HG02678 (cell line): ENCODE results near the gene SLC37A3.

Source experiments
- ATAC-seq: cut with Tn5 transposase; IDR thresholded peaks from one replicate; pipeline ENCODE4 v1.9.1; 2021; ENCODE audit warnings: mild to moderate bottlenecking, moderate library complexity; ENCODE audit not compliant: unreplicated experiment

SLC37A3 gene

DNA sequence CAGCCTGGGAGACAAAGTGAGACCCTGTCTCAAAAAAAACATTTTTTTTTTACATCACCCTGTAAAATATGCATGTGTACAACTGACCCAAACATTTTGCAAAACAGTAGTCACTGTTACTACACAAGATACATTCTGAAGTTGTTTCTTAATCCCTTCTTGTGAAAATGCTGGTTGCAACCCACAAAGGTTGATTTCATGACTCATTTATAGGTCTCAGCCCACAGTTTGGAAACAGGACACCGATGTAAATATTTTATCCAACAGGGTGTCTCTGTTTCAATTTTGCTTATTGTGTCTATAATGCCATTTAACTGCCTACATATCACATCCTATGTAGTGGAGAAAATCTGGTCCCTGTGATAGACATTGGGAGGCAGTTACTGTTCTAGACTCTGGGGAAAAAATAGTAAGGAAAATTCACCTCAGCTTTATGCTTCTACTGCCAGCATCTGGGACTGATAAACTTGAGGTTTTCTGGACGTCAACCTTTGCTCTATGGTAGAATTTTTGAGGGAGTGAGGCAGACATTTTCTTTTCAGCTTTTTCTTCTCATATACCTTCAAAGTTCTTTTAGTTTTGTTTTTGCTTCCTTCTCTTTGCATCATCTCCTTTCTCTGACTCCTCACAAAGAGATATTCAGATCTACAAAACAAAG, 4.0 kb upstream of the SLC37A3 start:
- ATAC-seq, result no peak

DNA sequence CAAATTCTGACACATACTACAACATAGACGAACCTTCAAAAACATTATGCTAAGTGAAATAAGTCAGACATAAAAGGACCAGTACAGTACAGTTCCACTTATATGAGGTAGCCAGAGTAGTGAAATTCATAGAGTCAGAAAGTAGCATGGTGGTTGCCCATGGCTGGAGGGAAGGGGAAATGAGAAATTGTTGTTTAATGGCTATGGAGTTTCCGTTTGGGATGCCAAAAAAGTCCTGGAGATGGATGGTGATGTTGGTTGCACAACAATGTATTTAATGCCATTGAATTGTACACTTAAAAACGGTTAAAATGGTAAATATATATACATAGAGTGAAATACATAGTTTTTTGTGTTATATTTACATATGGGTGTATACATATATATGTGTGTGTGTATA, 2.1 kb upstream of the SLC37A3 start:
- ATAC-seq, result no peak

DNA sequence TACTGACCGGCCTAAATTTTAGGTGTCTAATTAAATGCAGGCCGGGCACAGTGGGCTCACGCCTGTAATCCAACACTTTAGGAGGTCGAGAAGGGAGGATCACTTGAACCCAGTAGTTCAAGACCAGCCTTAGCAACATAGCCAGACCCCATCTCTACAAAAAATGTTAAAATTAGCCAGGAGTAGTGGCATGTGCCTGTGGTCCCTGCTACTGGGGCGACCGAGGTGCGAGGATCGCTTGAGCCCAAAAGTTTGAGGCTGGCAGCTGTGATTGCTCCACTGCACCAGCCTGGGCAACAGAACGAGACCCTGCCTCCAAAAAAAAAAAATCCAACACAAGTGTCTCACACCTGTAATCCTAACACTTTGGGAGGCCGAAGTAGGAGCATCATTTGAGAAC, 491 bp upstream of the SLC37A3 start:
- ATAC-seq, result no peak

DNA sequence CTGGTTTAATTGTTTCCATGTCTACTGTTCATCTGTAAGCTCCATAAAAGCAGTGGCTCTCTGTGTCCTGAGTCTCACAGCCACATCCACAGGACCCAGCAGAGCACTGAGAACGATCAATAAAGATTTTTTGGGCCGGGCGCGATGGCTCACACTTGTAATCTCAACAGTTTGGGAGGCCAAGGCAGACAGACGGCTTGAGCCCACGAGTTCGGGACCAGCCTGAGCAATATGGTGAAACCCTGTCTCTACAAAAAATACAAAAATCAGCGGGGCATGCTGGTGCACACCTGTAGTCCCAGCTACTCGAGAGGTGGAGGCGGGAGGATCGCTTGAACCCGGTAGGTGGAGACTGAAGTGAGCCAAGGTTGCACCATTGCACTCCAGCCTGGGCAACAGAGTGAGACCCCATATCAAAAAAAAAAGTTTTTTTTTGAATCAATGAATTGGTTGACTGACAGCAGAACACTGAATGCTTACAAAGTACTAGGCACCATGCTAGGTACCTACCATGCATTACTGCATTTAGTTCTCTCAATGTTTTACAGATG, 4.5 kb downstream of the SLC37A3 start:
- no peak for ATAC-seq

DNA sequence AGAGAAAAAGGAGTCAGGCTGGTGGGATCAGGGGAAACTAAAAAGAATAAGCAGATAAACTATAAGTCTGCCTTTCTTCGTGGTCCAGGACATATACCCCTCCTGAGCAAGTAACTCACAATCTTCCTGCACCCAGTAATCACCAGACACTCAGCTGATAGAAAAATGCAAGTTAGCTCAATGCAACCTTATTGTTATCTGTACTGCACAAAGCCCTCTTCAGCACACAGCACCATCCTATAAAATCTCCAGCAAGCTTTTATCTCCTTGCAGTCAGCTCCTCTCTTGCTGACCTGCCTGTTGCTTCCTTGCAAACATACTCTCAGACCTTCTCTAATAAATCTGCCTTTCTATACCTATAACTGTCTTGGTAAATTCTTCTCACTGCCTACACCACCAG, 6.7 kb downstream of the SLC37A3 start:
- no peak for ATAC-seq

DNA sequence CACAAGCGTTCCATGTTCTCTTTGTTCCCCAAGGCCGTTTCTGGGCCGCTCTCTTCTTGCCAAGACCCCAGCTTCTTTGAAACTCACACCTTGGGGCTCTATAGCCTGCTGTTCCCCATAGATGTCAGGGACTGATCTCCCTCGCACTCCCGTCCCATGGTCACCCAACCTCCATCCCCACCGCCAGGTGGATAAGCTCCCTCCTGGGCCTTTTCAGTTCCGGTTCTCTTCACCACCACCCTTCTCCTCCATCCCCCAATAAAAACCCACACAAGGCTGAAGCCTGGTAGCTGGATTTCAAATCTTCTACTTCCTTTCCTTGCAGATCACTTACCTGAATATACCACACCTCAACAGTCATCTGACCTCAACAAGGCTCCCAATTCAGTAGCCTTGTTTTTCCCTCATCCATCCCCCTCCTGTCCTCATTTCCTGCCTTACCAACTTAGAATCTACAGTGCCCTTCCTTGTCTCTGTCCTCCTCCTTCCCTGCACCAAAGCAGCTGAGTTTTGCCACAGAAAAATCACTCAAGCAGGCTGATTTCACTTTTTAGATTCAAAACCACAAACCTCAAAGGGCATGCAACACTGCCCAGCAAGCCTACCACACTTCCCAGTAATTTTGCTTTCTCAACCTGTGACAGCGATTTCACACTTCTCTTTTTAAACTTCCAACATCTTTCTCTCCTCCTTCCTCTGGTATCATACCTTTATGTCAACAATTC, 7.7 kb downstream of the SLC37A3 start:
- ATAC-seq, result peak; percentile 79

DNA sequence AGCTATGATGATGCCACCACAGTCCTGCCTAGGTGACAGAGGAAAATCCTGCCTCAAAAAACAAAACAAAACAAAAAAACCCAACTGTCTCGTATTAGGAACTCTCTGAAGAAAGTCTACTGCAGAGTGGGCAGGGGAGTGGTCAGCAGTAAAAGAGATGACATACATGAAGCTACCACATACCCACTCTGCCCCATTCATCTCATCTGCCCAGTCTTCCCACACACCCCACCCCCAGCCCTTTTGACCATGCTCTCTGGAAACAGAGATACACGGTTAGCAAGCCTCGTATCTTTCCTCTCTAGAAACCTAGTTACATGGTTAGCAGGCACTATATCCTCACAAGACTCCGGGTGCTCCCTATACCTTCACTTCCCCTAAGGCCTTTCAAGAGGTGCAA, 8.3 kb downstream of the SLC37A3 start:
- ATAC-seq, result no peak

DNA sequence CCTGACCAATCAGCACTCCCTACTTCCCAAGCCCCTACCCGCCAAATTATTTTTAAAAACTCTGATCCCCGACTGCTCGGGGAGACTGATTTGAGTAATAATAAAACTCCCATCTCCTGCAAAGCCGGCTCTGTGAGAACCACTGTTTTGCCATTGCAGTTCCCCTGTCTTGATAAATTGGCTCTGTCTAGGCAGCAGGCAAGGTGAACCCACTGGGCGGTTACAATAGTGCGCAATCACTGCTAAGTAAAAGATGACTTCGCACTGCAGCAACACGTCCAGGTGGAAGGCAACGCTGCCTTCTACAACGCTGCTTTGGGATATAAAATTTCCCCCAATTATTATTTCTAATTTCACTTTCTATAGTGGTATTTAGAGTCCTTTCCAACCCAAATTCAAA, 8.9 kb downstream of the SLC37A3 start:
- no peak for ATAC-seq

DNA sequence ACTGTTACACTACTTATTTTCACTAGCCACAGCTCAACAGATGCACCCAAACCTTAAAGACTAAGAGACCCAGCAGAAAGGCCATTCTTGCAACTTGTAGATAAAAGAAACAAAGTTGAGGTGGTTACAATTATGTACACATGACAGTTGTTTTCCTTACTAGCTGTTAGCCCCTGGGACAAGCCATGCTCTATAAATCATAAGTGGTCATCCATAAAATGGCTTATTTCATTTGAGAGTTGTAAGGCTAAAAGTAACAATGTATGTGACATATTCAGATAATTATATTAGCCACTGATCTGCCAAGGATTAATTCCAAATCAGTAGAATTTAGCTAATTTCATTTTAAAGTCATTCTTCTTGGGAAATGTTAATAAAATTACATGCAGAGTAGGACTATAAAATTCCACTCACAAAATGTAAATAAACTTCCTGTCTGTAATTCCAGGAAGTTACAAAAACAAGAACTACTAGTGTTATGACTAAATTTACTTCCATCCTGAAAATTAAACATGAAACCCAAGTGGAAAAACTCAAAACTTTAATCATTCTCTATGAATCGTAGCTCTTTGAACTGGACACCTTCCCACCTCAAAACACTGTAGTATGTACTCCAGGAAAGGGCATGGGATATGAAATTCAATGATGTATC, 13.3 kb downstream of the SLC37A3 start:
- no peak for ATAC-seq

DNA sequence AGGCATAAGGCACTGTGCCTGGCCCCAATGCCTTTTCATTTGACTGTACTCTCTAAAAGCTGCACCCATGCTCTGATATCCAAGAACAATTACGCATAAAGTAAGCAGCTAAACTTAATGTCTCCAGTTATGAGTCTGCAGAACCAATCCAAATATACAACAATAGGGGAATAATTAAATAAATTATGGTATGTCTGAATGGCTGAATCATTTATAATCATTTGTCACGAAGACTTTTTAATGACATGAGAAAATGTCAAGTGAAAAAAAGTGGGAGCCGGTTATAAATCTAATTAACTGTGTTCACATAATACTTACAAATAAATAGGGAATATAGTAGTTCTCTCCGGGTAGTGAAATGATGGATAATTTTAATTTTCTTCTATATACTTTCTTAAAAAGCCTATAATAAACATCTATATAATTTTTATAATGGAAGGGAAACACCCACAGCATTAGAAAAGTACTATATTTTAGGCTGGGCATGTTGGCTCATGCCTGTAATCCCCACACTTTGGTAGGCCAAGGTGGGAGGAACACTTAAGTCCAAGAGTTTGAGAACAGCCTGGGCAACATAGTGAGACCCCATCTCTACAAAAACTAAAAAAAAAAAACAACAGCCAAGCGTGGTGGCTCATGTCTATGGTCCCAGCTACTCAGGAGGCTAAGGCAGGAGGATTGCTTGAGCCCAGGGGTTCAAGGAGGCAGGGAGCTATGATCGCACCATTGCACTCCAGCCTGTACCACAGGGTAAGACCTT, 14.2 kb downstream of the SLC37A3 start:
- no peak for ATAC-seq

DNA sequence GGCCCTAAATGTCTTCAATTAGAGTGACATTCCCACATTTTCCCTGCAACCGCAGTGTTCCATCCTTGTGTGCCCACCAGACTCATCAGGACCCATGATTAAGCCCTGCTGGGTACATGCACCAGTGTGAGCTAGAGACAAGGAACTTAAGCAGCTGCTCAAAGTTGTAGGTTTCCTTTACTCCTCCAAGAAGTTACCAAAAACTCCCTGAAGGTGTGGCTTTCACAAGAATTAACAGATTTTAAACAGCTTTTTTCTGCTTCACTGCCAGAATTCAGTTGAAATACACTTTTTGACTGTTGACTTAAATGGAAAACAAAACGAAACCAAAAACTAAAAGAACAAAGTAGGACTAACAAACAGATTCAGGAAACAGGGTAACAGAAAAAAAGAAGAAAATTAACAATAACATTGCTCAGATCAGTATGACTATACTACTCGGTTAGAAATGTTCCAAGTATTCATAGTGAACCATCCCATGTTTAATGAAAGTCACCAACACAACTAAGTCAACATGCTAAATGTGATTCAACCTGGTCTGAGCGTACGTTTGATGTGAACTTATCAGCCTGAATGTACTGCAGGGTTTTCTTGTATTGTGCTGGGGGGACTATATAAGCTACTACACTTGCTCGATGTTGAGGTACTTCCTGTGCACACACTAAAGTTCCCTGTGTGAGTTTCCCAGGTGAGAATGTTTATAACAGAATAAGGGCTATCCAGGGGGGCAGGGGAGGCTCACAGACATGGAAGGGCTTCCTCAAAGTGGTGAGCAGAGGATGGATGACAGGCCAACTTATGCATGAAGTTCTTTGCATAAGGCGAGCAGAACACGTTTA, 22.2 kb downstream of the SLC37A3 start:
- ATAC-seq, result no peak

DNA sequence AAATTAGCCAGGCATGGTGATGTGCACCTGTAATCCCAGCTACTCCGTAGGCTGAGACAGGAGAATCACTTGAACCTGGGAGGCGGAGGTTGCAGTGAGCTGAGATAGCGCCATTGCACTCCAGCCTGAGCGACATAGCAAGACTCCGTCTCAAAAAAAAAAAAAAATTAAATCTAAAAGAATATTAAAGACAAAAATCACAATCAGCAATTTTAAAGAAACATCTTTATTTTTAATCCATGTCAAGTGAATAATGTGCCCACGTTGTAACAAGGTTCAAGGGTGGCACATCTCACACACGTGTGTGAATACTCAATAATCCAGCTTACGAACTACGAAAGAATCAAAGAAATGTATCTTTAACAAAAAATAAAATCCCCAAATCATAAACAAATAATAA, 23.0 kb downstream of the SLC37A3 start:
- no peak for ATAC-seq

DNA sequence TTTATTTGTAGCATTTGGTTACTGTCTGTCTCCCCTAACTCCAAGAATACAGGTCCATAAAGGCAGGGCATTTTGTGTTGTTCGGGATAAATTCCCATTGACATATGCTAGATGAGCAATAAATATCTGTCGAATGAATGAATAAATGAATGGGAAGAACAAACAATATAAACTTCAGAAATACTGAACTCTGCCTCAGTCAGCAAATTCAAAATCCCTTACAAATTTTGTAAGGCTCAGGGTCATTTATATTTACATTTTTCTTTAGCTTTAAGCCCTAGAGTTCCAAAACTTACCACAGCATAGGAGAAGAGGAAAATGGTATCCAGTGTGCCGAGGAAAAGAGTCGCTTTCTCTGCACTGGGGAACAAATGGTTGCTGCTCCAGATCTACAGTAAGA, 29.0 kb downstream of the SLC37A3 start:
- no peak for ATAC-seq

DNA sequence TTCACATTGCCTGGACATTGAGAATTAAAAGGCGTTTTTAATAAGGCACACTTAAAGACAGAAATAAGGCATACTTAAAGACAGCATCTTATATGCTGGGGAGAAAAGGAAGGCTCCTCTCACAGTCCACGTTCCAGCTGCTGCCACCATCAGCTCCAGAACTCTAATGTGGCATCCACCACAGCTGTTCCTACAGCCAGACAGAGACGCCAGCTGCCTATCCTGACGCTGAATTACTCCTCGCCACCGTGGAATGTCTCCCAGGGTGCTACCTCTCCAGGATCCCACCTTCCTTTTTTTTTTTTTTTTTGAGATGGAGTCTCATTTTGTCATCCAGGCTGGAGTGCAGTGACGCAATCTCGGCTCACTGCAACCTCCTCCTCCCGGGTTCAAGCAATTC, 30.8 kb downstream of the SLC37A3 start:
- ATAC-seq, result no peak

DNA sequence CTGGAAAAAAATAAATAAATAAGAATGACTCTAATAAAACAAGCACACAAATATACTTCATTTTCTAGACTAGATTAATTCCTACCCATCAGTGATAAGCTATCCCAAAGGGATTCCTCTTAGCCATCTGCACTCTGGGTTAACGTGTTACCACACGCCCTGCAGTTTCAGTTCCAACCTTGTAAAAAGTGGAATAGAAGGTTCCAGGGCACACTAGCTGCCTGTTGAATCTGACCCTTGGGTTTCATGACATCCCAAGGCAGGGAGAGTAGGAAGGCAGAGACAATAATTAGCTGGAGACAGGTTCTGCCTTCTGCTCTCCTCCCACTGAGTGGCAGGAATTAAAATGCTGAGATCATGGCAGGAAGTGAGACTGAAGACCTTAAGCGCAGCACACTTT, 33.5 kb downstream of the SLC37A3 start:
- no peak for ATAC-seq

DNA sequence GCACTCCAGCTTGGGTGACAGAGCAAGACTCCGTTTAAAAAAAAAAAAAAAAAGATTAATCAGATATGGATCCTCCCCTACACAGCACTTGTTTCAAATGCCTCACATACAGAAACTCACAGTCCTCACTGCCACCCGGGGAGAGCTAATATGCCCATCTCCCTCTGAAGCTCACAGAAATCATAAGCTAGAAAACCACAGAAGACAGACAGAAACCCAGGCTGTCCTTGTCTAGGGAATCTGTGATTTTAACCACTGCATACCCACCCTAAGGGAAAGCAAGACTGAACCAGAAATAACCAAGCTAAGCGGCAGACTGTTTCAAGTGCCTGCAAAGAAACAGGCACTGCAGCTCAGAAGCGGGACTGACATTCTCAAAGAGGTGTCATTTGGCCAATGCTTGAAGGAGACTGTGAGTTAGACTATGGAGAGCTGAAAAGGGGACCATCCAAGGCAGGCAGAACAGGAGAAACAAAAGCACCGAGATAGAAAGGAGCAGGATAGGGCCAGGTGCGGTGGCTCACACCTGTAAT, 37.6 kb downstream of the SLC37A3 start:
- no peak for ATAC-seq

DNA sequence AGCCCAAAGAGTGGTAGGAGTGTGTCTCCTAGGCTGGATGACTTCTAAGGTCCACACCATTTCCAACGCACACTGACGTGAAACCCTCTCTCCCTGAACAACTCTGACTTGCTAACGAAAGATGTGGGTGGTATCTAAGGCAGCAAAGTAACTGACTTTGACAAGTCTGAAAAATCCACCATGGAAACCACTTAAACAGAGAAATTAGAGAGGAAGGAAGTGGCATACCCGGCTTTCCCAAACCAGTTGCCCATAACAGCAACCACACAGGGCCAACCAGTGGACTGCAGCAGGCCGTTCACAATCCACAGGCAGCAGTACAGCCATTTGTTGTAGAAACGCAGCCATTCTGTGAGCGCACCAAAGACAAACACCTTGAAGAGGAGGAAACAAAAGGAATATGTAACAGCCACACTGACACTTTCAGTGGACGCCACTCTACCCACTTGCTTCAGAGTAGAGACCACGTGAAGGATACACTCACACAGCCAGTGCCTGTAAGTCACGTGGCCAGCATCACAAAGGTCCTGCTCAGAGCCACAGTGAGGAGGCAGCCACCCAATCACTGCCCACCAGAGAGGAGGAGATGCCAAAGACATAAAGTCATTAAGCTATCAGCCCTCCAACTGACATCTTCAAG, 39.8 kb downstream of the SLC37A3 start:
- no peak for ATAC-seq

DNA sequence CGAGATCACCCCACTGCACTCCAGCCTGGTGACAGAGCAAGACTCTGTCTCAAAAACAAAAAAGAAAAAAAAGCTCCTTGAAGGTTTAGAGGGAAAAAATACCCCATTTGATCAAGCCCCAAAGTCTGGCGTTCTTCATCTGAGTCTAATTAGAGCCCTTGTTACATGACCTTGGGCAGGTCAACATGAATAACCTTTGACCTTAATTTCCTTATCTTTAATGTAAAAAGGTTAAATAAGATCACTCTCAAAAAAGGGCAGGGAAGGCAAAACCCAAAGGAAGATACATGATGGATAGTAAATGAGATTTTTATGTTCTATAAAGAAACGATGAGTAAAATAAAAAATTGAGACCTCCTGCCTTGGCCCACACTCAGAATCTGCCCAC, 40.3 kb downstream of the SLC37A3 start:
- ATAC-seq, result no peak

DNA sequence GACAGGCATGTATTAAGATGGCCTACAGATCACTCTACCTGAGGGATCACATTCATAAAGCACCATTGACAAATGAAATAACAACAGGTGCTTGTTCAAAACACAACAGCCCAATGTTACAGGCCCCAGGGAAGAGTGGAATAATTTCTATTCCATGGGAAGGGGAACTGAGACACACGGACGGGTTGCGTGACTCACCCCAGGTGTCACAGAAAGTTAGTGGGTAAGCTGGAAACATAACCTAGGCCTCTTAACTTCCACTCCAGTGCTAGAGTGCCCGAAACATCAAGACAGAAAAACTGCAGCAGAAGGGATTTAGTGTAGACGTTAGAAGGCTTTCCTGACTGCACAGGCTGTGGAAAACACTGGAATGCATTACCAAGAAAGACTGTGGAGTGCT, 48.3 kb downstream of the SLC37A3 start:
- no peak for ATAC-seq
